SW480 (cell line): ENCODE data around the gene ENPP6.
"Not testable (repeated sequence)": the region's sequence is repeated elsewhere in the genome, so short reads cannot be mapped to it uniquely, and the experiment has no call there.

Experiments
- DNase-seq: peaks from one replicate; pipeline ENCODE4 v3.0.0-alpha.2; 2016; ENCODE audit warnings: low spot score

The ENPP6 gene

DNA sequence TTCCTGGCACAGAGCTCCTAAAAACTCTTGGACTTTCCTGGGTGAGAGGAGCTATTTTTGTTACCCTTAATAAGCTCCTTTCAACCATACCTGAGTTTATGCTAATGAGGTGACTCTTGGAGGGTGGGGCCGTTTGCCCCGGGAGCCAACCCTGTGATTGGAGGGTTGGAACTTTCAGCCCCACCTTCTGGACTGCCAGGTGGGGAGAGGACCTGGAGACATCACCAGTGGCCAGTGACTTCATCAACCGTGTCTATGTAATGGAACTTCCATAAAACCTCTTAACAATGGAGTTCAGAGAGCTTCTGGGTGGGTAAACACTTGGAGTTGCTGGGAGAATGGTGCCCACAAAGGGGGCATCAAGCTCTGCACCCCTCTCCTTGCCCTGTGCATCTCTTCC, 17.9 kb upstream of the ENPP6 start:
- no peak for DNase-seq

GRCh38 chr4:184234155-184234554, 16.5 kb upstream of the ENPP6 start:
- DNase-seq, result no peak

GRCh38 chr4:184232975-184233374, 15.3 kb upstream of the ENPP6 start:
- no peak for DNase-seq

DNA sequence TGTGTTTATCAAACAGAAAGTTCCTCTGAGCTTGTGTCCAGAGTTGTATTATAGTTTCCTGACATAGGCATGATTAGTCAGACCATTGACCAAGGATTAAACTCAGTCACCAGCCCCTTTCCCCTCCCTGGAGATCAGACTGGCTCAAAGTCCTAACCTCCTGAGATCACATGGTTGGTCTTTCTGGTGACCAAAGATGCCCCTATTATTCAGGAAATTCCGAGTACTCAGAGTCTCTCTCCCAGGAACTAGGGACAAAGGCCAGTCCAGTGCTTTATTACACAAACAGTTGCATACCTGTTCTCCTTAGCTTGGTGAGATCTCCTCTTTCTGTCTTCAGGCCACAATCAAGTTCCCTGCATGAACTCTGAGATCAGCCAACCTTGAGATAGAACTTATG, 14.5 kb upstream of the ENPP6 start:
- no peak for DNase-seq

DNA sequence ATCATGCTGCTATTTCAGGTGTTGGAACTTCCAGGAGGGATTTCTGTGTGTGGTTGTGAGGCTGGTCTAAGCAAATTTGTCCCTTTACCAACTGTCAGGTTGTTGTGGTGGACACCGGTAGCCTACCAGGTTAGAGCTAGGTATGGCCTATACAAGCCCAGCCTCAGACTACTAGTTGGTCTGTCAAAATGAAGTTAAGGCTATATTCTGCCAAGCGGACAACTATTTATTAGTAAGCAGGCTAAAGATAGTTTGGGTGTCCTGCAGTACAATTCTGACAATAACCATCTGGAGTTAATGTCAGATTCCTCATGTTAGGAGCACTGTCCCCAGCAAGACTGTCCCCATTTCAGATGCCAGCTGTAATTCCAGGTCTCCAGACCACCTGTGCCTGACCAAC, 13.9 kb upstream of the ENPP6 start:
- no peak for DNase-seq

DNA sequence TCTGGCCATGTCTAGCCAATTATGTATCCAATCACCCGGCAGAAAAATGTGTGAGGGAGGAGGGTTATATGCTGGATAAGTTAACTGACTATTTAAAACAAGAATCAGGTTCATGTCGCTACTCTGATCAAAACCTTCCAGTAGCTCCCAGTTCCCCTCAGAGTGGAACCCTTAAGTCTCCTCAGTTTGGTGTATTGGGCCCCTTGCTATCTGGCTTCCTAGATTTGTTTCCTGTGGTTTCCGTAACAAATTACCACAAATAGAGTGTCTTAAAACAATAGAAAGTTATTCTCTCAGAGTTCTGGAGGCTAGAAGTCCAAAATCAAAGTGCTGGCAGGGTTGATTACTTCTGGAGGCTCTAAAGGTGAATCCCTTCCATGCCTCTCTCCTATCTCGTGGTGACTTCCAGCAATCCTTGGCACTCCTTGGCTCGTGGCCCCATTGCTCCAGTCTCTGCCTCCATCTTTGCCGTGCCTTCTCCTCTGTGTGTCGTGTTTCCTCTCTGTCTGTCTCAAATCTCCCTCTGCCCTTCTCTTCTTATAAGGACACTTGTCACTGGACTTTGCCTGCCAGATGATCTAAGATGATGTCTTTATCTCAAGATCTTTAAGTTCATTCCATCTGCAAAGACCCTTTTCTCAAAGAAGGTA, 10.5 kb upstream of the ENPP6 start:
- DNase-seq, result no peak

DNA sequence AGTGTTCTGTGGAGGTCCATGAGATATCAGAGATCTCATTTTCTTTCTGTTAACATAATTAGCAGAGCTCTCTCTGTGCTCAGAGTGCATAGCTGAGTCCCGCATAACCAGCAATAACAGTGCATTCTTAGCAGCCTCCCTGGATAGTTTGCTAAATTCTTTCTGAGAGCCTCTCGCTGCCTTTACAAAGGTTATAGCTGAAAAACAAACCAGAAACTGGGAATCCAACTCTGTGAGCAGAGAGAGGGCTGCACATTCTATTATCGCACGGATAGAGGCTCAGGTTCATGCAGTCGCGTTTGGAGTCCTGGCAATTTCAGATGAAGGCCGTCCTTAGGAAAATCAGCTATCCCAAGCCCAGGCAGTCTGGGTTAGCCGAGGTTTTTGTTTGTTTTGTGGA, 1.2 kb downstream of the ENPP6 start:
- no peak for DNase-seq

- no peak for DNase-seq
Measured at GRCh38 chr4:184215709-184216328, 1.9 kb downstream of the ENPP6 start.

- no peak for DNase-seq
Measured at GRCh38 chr4:184214931-184215330, 2.7 kb downstream of the ENPP6 start.

GRCh38 chr4:184207734-184208607, 9.7 kb downstream of the ENPP6 start:
- not testable (repeated sequence) for DNase-seq

DNA sequence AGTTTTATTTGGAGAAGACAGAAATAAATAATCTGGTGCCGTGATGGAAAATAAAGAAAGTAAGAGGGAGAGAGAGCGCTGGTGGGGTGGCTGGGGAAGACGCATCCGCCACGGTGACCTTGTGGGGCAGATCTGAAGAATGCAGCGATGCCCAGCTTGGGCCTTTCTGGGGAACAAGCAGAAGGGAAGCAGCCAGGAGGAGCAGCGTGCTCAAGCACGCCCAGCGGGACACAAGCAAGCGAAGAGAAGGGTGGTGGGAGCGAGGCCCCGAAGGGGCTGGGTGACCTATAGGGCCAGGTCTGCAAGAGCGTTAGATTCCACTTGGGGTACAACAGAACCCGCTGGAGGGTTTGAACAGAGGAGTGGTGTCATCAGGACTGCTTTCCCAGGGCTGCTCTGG, 12.4 kb downstream of the ENPP6 start:
- DNase-seq, result no peak

GRCh38 chr4:184203300-184203699, 14.4 kb downstream of the ENPP6 start:
- DNase-seq, result no peak

DNA sequence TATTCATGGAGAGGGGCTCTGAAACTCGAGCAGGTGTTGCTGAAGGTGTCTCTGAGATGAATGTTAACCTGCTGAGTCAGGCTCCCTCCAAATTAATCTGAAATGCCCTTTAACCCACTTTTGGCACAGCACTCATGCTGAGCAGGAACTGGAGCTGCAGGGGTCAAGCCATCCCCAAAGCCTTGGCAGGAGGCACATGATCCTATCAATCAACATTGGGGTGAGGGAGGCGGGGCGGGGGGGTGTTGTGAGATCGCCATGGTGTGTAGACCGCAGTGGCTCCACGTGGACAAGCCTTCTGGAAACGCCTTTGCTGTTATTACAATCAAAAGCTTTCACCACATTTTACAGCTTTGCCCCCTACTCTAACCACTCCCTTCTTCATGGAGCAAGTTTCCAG, 16.5 kb downstream of the ENPP6 start:
- no peak for DNase-seq

DNA sequence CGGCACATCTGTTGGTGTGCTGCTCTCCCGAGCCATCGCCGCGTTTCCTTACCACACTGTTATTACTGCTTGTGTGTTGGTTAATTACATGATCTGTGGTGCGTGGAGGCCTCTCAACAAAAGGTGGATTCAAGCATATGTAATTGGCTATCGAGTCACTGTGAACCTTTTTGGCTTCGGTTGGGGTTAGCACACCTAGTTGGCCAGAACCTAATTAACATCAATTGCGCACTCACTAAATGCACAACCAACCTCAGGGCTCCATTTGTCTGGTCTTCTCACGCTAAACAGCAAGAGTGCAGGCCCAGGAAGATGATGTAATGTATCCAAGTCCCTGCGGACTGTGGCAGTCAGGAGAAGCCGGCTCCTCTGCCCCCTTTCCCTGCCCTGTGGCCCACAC, 17.4 kb downstream of the ENPP6 start:
- no peak for DNase-seq

- no peak for DNase-seq
Measured at GRCh38 chr4:184199780-184200179, 17.9 kb downstream of the ENPP6 start.

- no peak for DNase-seq
Measured at GRCh38 chr4:184198190-184198589, 19.5 kb downstream of the ENPP6 start.

DNA sequence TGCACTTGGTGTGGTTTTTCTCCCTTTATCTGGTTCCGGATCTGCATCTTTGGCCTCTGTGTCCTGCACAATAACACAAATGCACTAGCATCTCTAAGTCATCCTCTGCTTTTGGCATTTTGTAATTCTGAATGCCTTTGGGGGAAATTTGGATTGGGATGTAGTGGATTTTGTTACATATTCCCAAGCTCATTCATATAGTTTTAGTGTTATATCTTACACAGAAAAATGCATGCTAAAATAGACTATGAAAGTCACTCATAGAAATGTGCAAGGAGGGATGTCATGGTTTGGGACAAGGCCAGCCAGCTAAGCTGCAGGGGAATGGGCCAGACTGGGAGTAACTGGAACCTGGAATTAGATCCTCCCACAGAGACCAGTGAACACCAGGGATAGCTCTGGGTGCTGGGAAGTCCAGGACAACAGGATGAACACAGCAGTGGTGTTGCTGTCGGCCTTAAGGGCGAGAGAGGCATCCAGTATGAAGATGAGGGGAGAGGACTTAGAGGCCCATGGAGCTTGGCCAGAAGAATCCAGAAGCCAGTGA, 20.1 kb downstream of the ENPP6 start:
- no peak for DNase-seq

DNA sequence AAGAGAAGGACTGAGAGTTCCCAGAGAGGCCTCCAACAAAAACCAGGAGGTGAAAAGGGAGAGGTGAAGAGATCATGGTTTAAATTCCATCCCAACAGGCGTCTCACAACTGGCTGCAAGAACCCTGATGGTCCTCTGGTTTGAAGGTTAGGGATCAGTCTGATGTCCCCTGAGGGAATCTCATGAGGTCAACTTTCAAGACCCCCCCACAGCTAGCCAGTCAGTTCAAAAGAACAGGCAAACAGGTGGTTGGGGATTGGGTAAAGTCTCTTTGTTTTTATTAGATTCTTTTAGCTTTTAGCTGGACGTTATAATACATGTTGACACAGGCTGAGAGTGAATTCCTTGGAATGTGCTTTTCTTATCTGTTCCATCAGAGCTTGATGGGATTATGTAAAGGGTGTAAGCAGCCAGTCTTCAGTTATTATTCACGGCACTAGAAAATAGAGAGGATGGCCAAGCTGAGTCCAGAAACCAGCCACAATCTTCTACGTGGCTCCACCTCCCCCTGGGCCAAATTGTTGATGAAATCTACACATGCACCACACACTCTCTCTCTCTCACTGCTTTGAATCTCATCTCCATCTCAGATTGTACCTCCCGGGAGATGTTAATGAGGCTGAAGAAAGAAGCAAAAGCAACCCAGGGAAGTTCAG, 20.8 kb downstream of the ENPP6 start:
- no peak for DNase-seq

DNA sequence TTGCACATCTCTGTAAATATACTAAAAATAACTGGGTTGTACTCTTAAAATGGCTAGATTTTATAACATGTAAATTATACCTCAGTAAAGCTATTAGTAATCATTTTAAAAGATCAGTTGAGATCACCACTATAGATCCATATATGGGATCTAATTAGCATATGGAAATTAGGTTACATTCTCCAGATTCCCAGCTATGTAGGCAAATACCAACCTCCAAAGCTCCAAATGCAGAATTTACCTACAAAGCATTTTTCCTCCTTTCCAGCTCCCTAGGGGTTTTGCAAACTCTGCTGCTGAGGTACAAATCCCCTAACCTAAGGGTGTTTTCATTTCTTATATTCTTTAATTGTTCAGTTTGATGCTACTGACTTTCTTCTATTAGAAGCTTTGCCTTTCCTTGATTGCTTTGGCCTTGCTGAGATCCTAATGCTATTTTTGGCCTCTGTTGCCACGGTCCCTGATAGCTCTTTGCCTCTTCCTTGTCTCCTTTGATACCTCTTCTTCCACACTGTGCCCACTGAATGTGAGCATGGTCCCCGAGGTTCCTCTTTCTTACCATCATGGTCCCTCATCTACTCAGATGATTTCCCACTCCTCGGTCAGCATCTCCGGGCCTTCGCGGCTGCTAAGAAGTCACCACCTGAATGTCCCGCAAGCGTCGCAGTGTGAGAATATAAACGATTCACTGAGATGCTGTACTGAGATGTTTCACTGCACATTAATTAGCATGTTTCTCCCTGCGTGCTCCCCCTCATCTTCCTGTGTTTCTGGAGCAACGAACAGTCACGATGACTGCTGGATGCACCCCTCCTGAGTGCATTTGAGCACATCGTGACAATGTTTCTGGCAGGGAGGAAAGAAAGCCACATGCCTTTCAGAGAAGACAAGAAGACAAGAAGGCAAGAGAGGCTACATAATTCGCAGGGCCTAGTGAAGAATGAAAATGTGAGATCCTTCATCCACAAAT, 23.8 kb downstream of the ENPP6 start:
- peak; percentile 7 for DNase-seq

DNA sequence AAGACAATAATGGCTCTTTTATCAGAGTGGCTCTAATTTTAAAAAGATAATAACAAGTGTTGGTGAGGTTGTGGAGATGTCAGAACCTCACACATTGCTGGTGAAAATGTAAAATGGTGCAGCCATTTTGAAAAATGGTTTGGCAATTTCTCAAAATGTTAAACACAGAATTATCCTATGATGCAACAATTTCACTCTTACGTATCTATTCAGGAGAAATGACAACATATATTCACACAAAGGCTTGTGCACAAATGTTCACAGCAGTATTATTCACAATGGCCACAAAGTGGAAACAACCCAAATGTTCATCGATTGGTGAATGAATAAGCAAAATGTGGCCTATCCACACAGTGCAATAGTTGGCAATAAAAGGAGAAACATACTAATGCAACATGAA, 24.7 kb downstream of the ENPP6 start:
- no peak for DNase-seq

DNA sequence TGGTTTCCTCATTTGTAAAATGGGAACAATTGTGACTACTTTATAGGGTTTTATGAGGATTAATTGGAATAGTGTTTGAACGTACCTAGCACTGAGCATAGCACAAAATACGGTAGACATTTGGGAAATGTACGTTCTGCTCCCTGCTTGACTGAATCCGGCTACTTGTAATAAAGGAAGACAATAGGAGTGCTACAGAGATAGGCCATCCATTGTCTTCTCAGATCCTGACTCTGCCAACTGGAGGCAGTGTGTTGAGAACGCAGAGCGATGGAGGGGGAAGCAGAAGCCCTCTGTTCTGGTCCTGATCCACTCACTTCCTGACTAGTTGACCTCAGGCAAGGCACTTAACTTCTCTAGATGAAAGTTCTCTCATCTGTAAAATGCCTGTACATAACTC, 26.4 kb downstream of the ENPP6 start:
- DNase-seq, result no peak
